ENCODE measurements around the gene SOX30. TPM values are rescaled to one million over a fixed set of nuclear protein-coding genes. Genes with fewer than 3 reads are reported as not detected.
A peak's percentile ranks its signal among the peaks of the same experiment; 100 is the strongest.

SOX30 gene
- total and polyA plus RNA-seq, 2 donors (not counting 1 experiment from before 2014, with no cell fraction given) = 0.21 to 0.49 TPM

- peaks cover 0 to 29% (median 7%) of the 10 kb centered on the region in 3 donors for H3K9me3 ChIP-seq (ENCODE audit: control extremely low read depth in 1 of 3, control insufficient read depth in 2 of 3, insufficient read depth in 1 of 3, low read length in 2 of 3)
- no peaks in the 10 kb centered on the region for H3K27me3 Mint-ChIP-seq
- no peaks in the 10 kb centered on the region for H4K20me1 ChIP-seq (ENCODE audit: control insufficient read depth, insufficient read depth, low read length, poor library complexity, severe bottlenecking)
- intact Hi-C loops (cut with micrococcal nuclease) = loop anchor here (1.0 to 5.0 kb wide), 4 partner anchors 54 to 149 kb away; partner anchors contain the start of gene LSM11
- CTCF ChIA-PET = interaction anchor here (0.6 to 2.8 kb wide), 19 partner anchors 8 to 219 kb away, joined by 3 to 18 read pairs (median 4); partner anchors contain the start of genes C5orf52 and LSM11
- POLR2A ChIA-PET = interaction anchor here (0.6 to 1.7 kb wide), 5 partner anchors 9 to 165 kb away, joined by 3 to 5 read pairs (median 4); no protein-coding TSS in a partner anchor
- H3K36me3 ChIP-seq (replicated peaks in 1 of 2; ENCODE audit: control extremely low read depth in 1 of 2, control insufficient read depth in 1 of 2, extremely low read depth in 1 of 2, insufficient read depth in 2 of 2, low read length in 1 of 2) = no peaks in the 10 kb centered on the region
- peak overlapping the region; percentile 90 for H3K27ac Mint-ChIP-seq
- ATAC-seq (ENCODE audit: low read depth) (no peak), DNase-seq (no peak)
- 94% methylated on average over 33 of the region's 33 CpGs for WGBS (ENCODE audit: insufficient coverage)
- peak overlapping the region; percentile 82 for H3K4me2 ChIP-seq (replicated peaks; ENCODE audit: low read depth, low read length, poor library complexity, severe bottlenecking)
- H3K9ac ChIP-seq (ENCODE audit: low read length) = peak overlapping the region; percentile 61
- peaks cover 20% of the 10 kb centered on the region for H3K79me2 ChIP-seq (ENCODE audit: control insufficient read depth, insufficient read depth, low read length)
- peaks cover 34 to 42% of the 10 kb centered on the region in 2 donors for H3K4me1 ChIP-seq (ENCODE audit: control insufficient read depth in 2 of 2, insufficient read depth in 2 of 2, low read length in 2 of 2)
- peak overlapping the region; percentile 89 for H3K4me3 Mint-ChIP-seq
- peak overlapping the region; percentile 94 for H2AFZ ChIP-seq (ENCODE audit: insufficient read depth, low read depth, low read length, poor library complexity, severe bottlenecking)
- no peak for TF ChIP-seq CTCF (IDR thresholded peaks at IDR 0.05)
- no peak for TF ChIP-seq EZH2 (IDR thresholded peaks at IDR 0.05; ENCODE audit: borderline replicate concordance, insufficient read depth, low read depth, low read length, poor library complexity, severe bottlenecking)
- H3K4me1 Mint-ChIP-seq = peaks cover 47% of the 10 kb centered on the region
- no peaks in the 10 kb centered on the region for H3K27me3 ChIP-seq (replicated peaks in 1 of 4; ENCODE audit: control extremely low read depth in 1 of 4, control insufficient read depth in 3 of 4, insufficient read depth in 4 of 4, low read length in 3 of 4)
- H3K27ac ChIP-seq (ENCODE audit: low read length in 2 of 2) = peak overlapping the region; percentile 67 to 77
- peaks cover 7% of the 10 kb centered on the region for H3K9me3 Mint-ChIP-seq (ENCODE audit: insufficient read depth)
- peak overlapping the region in 3 of 5 experiments; percentile 57 to 60 (median 60) for H3K4me3 ChIP-seq (ENCODE audit: control extremely low read depth in 1 of 5, extremely low read depth in 1 of 5, insufficient read depth in 1 of 5, low read depth in 2 of 5, low read length in 4 of 5)
Observed at GRCh38 chr5:157650991-157651611, 1.1 kb downstream of the SOX30 start.

GRCh38 chr5:157649101-157649500 lies 3.1 kb downstream of the SOX30 start:
- H3K79me2 ChIP-seq (ENCODE audit: control insufficient read depth, insufficient read depth, low read length) = peaks cover 20% of the 10 kb centered on the region
- DNase-seq = peak; percentile 27
- H3K27ac ChIP-seq (ENCODE audit: low read length in 2 of 2) = peak overlapping the region; percentile 5 to 49
- no peak for ATAC-seq (ENCODE audit: low read depth)
- peaks cover 34 to 42% of the 10 kb centered on the region in 2 donors for H3K4me1 ChIP-seq (ENCODE audit: control insufficient read depth in 2 of 2, insufficient read depth in 2 of 2, low read length in 2 of 2)
- Mint-ChIP-seq H3K27me3 (no peaks in the 10 kb centered on the region), H3K4me3 (peak overlapping the region; percentile 30), H3K4me1 (peaks cover 55% of the 10 kb centered on the region), H3K27ac (no peak overlapping the region), H3K9me3 (ENCODE audit: insufficient read depth) (peaks cover 5% of the 10 kb centered on the region)
- peak overlapping the region; percentile 15 for H3K4me2 ChIP-seq (replicated peaks; ENCODE audit: low read depth, low read length, poor library complexity, severe bottlenecking)
- H3K27me3 ChIP-seq (replicated peaks in 1 of 4; ENCODE audit: control extremely low read depth in 1 of 4, control insufficient read depth in 3 of 4, insufficient read depth in 4 of 4, low read length in 3 of 4) = no peaks in the 10 kb centered on the region
- intact Hi-C loops (cut with micrococcal nuclease) = no loop called here
- CTCF ChIA-PET = interaction anchor here (1.0 to 1.2 kb wide), 2 partner anchors 36 to 94 kb away, joined by 3 read pairs; partner anchors contain the start of gene LSM11
- no peak overlapping the region for H3K9ac ChIP-seq (ENCODE audit: low read length)
- no CpG with 5 or more reads among the region's 2 CpGs for WGBS (ENCODE audit: insufficient coverage)
- peak overlapping the region in 1 of 5 experiments; percentile 8 for H3K4me3 ChIP-seq (ENCODE audit: control extremely low read depth in 1 of 5, extremely low read depth in 1 of 5, insufficient read depth in 1 of 5, low read depth in 2 of 5, low read length in 4 of 5)
- H4K20me1 ChIP-seq (ENCODE audit: control insufficient read depth, insufficient read depth, low read length, poor library complexity, severe bottlenecking) = no peaks in the 10 kb centered on the region
- no peak overlapping the region for H2AFZ ChIP-seq (ENCODE audit: insufficient read depth, low read depth, low read length, poor library complexity, severe bottlenecking)
- peaks cover 0 to 25% (median 2%) of the 10 kb centered on the region in 3 donors for H3K9me3 ChIP-seq (ENCODE audit: control extremely low read depth in 1 of 3, control insufficient read depth in 2 of 3, insufficient read depth in 1 of 3, low read length in 2 of 3)
- no peaks in the 10 kb centered on the region for H3K36me3 ChIP-seq (replicated peaks in 1 of 2; ENCODE audit: control extremely low read depth in 1 of 2, control insufficient read depth in 1 of 2, extremely low read depth in 1 of 2, insufficient read depth in 2 of 2, low read length in 1 of 2)
- TF ChIP-seq CTCF (IDR thresholded peaks at IDR 0.05) (no peak), EZH2 (IDR thresholded peaks at IDR 0.05; ENCODE audit: borderline replicate concordance, insufficient read depth, low read depth, low read length, poor library complexity, severe bottlenecking) (no peak)
- POLR2A ChIA-PET = interaction anchor here (0.5 kb wide), 1 partner anchor 92 kb away, joined by 3 read pairs; no protein-coding TSS in a partner anchor
